ENCODE data around the gene PRKD1.
A peak's percentile ranks its signal among the peaks of the same experiment; 100 is the strongest.

The PRKD1 gene

GRCh38 chr14:29554335-29554734 is 373.3 kb downstream of the PRKD1 start:
- no peak for DNase-seq (ENCODE audit: low spot score in 2 of 2)
- no peak overlapping the region for H3K27ac Mint-ChIP-seq
- H3K4me1 Mint-ChIP-seq, result peaks cover 2% of the 10 kb centered on the region
- peaks cover 2% of the 10 kb centered on the region for H3K27me3 Mint-ChIP-seq
- H3K4me3 Mint-ChIP-seq, result no peak overlapping the region
- no peak for ATAC-seq (ENCODE audit: low read depth)
- no peaks in the 10 kb centered on the region for H3K36me3 Mint-ChIP-seq
- no peaks in the 10 kb centered on the region for H3K9me3 Mint-ChIP-seq

- H3K9me3 Mint-ChIP-seq, result no peaks in the 10 kb centered on the region
- H3K36me3 Mint-ChIP-seq, result no peaks in the 10 kb centered on the region
- H3K27ac Mint-ChIP-seq, result no peak overlapping the region
Observed at GRCh38 chr14:29553427-29553826, 374.2 kb downstream of the PRKD1 start.

DNA sequence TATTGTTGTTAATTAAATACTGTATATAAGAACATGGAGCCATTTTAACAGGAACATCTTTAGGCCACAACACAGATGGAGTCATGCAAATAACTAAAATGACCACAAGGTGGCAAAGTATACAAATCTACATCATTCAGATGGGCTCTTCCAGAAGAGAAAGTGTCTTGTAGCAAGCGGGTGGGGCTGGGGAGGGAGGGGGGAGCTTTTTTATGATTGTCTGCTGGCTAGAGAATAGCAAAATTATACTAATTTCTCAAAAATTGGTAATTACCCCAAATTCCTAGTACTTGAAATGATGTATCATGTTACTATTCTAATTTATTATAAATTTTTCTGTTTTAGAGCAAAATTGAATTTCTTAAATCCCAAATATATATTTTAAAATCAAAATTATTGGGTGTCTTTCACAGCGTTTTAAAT is 378.7 kb downstream of the PRKD1 start:
- no peak overlapping the region for H3K4me3 Mint-ChIP-seq
- peak in 1 of 2 donors; percentile 9 for DNase-seq (ENCODE audit: low spot score in 2 of 2)

More at GRCh38 chr14:29553427-29553826, 374.2 kb downstream of the PRKD1 start:
- Mint-ChIP-seq H3K4me1 (peaks cover 2% of the 10 kb centered on the region), H3K27me3 (peaks cover 2% of the 10 kb centered on the region), H3K4me3 (no peak overlapping the region)
- no peak for ATAC-seq (ENCODE audit: low read depth)
- no peak for DNase-seq (ENCODE audit: low spot score in 2 of 2)

DNA sequence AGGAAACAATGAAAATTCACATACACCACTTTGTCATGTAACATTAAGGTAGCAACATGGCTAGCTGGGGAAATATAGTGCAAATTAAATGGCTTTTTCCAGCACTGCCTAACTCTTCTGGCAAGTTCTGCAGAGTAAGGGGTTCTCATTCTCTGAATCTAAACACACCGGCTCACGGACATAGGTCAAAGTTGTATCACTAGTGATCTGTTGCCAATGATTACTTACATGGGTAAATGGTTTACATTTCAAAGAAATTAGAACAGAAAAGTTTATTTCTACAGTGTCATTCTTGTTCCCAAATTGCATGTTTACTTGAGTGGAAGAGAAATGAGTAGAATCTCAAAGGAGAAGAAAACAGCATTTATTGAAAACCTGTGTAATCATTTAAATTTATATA is 381.9 kb downstream of the PRKD1 start:
- no peak overlapping the region for H3K27ac Mint-ChIP-seq
- ATAC-seq (ENCODE audit: low read depth), result no peak
- no peaks in the 10 kb centered on the region for H3K36me3 Mint-ChIP-seq
- DNase-seq (ENCODE audit: low spot score in 2 of 2), result no peak
- H3K4me3 Mint-ChIP-seq, result no peak overlapping the region
- H3K27me3 Mint-ChIP-seq, result peaks cover 2% of the 10 kb centered on the region
- no peaks in the 10 kb centered on the region for H3K9me3 Mint-ChIP-seq
- H3K4me1 Mint-ChIP-seq, result no peaks in the 10 kb centered on the region

More for the DNA sequence above, 378.7 kb downstream of the PRKD1 start:
- H3K9me3 Mint-ChIP-seq, result no peaks in the 10 kb centered on the region
- H3K27ac Mint-ChIP-seq, result no peak overlapping the region
- ATAC-seq (ENCODE audit: low read depth), result peak; percentile 72
- peaks cover 2% of the 10 kb centered on the region for H3K4me1 Mint-ChIP-seq
- H3K27me3 Mint-ChIP-seq, result peaks cover 2% of the 10 kb centered on the region
- no peaks in the 10 kb centered on the region for H3K36me3 Mint-ChIP-seq

DNA sequence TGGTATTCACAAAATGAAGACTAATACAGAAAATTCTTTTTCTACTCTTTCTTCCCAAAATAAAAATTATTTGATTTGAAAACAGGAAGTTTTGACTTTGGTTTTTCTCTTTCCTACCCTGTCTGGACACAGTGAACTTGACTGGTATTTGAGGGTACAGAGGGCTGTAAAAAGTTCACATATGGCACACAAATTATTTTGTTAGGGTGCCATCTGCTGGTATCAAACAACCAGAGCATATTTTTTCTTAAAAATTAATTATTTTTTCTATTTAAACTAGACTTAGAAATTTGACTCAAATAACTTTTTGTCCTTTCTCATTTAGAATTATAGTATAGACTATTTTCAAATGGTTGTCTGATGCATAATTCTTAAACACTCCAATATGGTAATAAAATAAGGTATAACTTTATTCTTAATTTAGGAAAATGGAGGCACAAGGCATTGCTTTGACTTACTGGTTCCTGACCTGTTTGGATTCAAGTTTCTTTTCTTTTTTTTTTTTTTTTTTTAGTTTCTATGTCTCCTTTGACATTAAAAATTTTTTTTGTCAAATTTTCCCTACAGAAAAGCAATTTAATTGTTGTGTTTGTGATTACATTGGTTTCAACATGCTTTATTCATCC is 390.6 kb downstream of the PRKD1 start:
- no peaks in the 10 kb centered on the region for H3K4me1 Mint-ChIP-seq
- no peak overlapping the region for H3K27ac Mint-ChIP-seq
- no peaks in the 10 kb centered on the region for H3K36me3 Mint-ChIP-seq
- no peak for ATAC-seq (ENCODE audit: low read depth)
- DNase-seq (ENCODE audit: low spot score in 2 of 2), result no peak
- no peaks in the 10 kb centered on the region for H3K27me3 Mint-ChIP-seq
- peaks cover 2% of the 10 kb centered on the region for H3K9me3 Mint-ChIP-seq
- no peak overlapping the region for H3K4me3 Mint-ChIP-seq

DNA sequence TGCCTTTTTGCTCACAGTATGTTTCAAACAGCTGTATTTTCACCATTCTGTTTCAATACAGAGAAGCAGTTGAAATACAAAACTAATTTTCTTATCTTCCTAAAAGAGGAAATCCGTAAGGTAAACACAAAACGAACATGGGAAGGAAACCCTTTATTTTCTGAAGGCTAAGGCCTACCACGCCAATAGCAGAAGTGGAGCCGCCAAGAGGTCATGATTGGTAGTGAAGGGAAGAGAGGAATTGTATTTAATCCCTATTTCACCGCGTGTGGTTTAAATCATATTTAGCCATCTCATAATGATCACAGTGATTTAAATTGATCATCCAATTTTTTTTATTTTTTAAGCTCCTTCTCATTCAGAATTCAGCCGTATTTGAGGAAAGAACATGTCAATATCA is 398.2 kb downstream of the PRKD1 start:
- no peak overlapping the region for H3K27ac Mint-ChIP-seq
- H3K36me3 Mint-ChIP-seq, result no peaks in the 10 kb centered on the region
- no peak for ATAC-seq (ENCODE audit: low read depth)
- DNase-seq (ENCODE audit: low spot score in 2 of 2), result no peak
- H3K4me1 Mint-ChIP-seq, result no peaks in the 10 kb centered on the region
- no peaks in the 10 kb centered on the region for H3K27me3 Mint-ChIP-seq
- no peaks in the 10 kb centered on the region for H3K9me3 Mint-ChIP-seq
- no peak overlapping the region for H3K4me3 Mint-ChIP-seq

GRCh38 chr14:29528889-29529288 is 398.8 kb downstream of the PRKD1 start:
- H3K27ac Mint-ChIP-seq, result no peak overlapping the region
- DNase-seq (ENCODE audit: low spot score in 2 of 2) (no peak), ATAC-seq (ENCODE audit: low read depth) (no peak)
- H3K4me1 Mint-ChIP-seq, result no peaks in the 10 kb centered on the region
- H3K4me3 Mint-ChIP-seq, result no peak overlapping the region
- no peaks in the 10 kb centered on the region for H3K36me3 Mint-ChIP-seq
- H3K9me3 Mint-ChIP-seq, result no peaks in the 10 kb centered on the region
- no peaks in the 10 kb centered on the region for H3K27me3 Mint-ChIP-seq

DNA sequence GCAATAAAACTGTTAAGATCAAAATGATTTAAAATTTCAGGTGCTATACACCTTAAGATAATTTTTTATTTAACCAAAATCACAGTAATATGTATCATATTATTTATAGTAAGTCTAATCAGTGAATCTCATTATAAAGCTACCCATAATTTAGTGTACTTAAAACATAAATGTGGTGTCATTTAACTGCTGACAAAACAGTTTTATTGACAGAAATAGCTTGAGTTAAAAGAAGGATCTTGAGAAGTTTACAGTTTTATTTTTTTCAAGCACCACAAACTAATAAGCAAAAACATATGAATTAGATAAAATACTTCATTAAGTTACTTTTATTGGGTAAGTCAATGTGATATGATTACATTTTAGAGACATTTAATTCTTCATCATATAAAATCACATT is 400.4 kb downstream of the PRKD1 start:
- H3K4me3 Mint-ChIP-seq, result no peak overlapping the region
- ATAC-seq (ENCODE audit: low read depth) (no peak), DNase-seq (ENCODE audit: low spot score in 2 of 2) (no peak)
- no peaks in the 10 kb centered on the region for H3K4me1 Mint-ChIP-seq
- no peaks in the 10 kb centered on the region for H3K27me3 Mint-ChIP-seq
- H3K36me3 Mint-ChIP-seq, result no peaks in the 10 kb centered on the region
- no peaks in the 10 kb centered on the region for H3K9me3 Mint-ChIP-seq
- H3K27ac Mint-ChIP-seq, result no peak overlapping the region
